Measurements from ENCODE around the gene GPBP1.

- no peak for TF ChIP-seq SP1 (CRISPR knock-in tag; conservative IDR thresholded peaks at IDR 0.05)
- no peak for TF ChIP-seq NR2C2 (CRISPR knock-in tag; IDR thresholded peaks at IDR 0.05)
- no peak for TF ChIP-seq NFYB (CRISPR knock-in tag; conservative IDR thresholded peaks at IDR 0.05; ENCODE audit: low read depth)
- TF ChIP-seq, protein P1, sequence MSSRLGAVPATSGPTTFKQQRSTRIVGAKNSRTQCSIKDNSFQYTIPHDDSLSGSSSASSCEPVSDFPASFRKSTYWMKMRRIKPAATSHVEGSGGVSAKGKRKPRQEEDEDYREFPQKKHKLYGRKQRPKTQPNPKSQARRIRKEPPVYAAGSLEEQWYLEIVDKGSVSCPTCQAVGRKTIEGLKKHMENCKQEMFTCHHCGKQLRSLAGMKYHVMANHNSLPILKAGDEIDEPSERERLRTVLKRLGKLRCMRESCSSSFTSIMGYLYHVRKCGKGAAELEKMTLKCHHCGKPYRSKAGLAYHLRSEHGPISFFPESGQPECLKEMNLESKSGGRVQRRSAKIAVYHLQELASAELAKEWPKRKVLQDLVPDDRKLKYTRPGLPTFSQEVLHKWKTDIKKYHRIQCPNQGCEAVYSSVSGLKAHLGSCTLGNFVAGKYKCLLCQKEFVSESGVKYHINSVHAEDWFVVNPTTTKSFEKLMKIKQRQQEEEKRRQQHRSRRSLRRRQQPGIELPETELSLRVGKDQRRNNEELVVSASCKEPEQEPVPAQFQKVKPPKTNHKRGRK (CRISPR knock-in tag; IDR thresholded peaks at IDR 0.05; ENCODE audit: borderline replicate concordance) = no peak
- no peak for TF ChIP-seq NR3C1 (CRISPR knock-in tag; conservative IDR thresholded peaks at IDR 0.05; ENCODE audit: low read depth)
- no peak for TF ChIP-seq ZBTB21 (CRISPR knock-in tag; IDR thresholded peaks at IDR 0.05; ENCODE audit: borderline replicate concordance)
- TF ChIP-seq, protein P2, sequence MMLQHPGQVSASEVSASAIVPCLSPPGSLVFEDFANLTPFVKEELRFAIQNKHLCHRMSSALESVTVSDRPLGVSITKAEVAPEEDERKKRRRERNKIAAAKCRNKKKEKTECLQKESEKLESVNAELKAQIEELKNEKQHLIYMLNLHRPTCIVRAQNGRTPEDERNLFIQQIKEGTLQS (CRISPR knock-in tag; conservative IDR thresholded peaks at IDR 0.05) = no peak
- TF ChIP-seq JUN (CRISPR knock-in tag; IDR thresholded peaks at IDR 0.05) = no peak
Observed at GRCh38 chr5:57244331-57244730, 70.5 kb downstream of the GPBP1 start.
